ENCODE results near the gene TRAPPC1. TPM values are rescaled to one million over a fixed set of nuclear protein-coding genes. Genes with fewer than 3 reads are reported as not detected.
A peak's percentile ranks its signal among the peaks of the same experiment; 100 is the strongest.

TRAPPC1 gene
- total RNA-seq, 1 experiment from 2014 or later, result 26.4 TPM

DNA sequence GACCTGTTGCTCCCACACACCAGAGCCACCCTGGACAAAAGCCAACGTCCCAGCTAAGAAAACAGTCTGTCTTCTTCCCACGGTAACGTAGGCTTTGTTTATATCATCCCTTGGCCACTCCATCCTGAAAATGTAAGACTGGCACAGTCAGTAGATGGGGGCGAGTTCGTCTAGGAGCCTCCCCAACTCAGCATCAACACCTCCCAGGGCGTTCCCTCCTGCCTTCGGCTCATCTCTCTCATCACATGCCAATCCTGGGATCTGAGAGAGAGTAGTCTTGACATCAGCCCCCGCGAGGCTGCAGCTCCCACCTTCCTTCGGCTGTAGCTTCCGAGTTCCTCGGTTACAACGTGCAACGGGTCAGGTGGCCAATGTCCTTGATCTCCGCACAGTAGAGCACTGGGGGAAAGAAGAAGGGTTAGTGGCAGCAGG is 16.6 kb downstream of the TRAPPC1 start:
- POLR2A ChIA-PET (ENCODE audit: unreplicated experiment), result no interaction called here
- ATAC-seq, result peak; percentile 41

DNA sequence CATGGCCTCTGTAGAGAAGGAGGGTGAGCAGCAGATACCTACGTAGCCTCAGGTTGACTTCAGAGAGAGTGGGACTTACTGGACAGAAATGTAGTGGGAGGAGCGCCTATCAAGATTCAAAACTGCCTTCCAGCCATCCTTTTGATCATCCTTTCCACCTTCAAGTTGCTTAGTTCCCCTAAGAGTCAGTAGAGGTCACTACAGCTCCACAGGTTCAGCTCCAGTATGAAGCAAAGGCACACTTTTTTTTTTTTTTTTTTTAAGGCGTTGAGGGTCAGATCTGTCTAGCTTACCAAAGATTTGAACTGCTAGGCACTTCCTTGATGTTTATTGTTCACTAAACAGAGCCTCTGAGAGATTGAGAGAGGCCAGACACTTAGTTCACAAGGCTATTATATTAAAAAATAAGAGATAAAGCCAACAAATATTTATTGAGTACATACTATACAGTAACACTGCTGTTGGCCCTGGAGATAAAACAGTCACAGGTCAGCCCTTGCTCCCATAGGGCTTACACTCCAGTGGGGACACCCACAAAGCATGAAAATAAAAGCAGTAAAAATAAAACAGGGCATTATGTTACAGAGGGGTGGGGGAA is 18.7 kb downstream of the TRAPPC1 start:
- Histone ChIP-seq H3K4me1 (ENCODE audit: insufficient read depth, low read length) (peaks cover 17% of the 10 kb centered on the region), H3K27me3 (ENCODE audit: low read length) (no peaks in the 10 kb centered on the region), H3K9me3 (ENCODE audit: low read length) (no peaks in the 10 kb centered on the region), H2AFZ (ENCODE audit: low read length) (no peak overlapping the region), H3K9me2 (replicated peaks; ENCODE audit: low read length) (no peaks in the 10 kb centered on the region), H3K27ac (ENCODE audit: low read length) (no peak overlapping the region), H3K4me3 (ENCODE audit: low read length) (no peak overlapping the region), H3K79me2 (ENCODE audit: low read length) (no peaks in the 10 kb centered on the region), H3K4me2 (ENCODE audit: low read length) (no peak overlapping the region), H3F3A (ENCODE audit: low read length, unreplicated experiment) (no peaks in the 10 kb centered on the region), H3K9ac (ENCODE audit: low read length) (no peak overlapping the region), H4K20me1 (ENCODE audit: low read length) (no peaks in the 10 kb centered on the region), H3K36me3 (ENCODE audit: low read depth, low read length) (no peaks in the 10 kb centered on the region; the same call in 1 of the 2 replicates)
- no peak for TF ChIP-seq EZH2 (IDR thresholded peaks at IDR 0.05; ENCODE audit: low read length, unreplicated experiment)
- TF ChIP-seq, protein P1, sequence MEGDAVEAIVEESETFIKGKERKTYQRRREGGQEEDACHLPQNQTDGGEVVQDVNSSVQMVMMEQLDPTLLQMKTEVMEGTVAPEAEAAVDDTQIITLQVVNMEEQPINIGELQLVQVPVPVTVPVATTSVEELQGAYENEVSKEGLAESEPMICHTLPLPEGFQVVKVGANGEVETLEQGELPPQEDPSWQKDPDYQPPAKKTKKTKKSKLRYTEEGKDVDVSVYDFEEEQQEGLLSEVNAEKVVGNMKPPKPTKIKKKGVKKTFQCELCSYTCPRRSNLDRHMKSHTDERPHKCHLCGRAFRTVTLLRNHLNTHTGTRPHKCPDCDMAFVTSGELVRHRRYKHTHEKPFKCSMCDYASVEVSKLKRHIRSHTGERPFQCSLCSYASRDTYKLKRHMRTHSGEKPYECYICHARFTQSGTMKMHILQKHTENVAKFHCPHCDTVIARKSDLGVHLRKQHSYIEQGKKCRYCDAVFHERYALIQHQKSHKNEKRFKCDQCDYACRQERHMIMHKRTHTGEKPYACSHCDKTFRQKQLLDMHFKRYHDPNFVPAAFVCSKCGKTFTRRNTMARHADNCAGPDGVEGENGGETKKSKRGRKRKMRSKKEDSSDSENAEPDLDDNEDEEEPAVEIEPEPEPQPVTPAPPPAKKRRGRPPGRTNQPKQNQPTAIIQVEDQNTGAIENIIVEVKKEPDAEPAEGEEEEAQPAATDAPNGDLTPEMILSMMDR (conservative IDR thresholded peaks at IDR 0.05; ENCODE audit: low read depth, low read length), result peak; percentile 72
- no peak for TF ChIP-seq EZH2phosphoT487 (IDR thresholded peaks at IDR 0.05; ENCODE audit: borderline replicate concordance, low read length)
- ATAC-seq (peak; percentile 23), DNase-seq (peak; percentile 73)
- no TSS peak for BruUV-seq (replicated peaks)
- ChIA-PET CTCF (interaction anchor here (0.6 to 1.1 kb wide), 11 partner anchors 13 to 1735 kb away, joined by 3 to 15 read pairs (median 5); no protein-coding TSS in a partner anchor), POLR2A (ENCODE audit: unreplicated experiment) (no interaction called here)
- intact Hi-C loops (cut with micrococcal nuclease), result loop anchor here (1.0 kb wide), 2 partner anchors 128 to 144 kb away; no protein-coding TSS in a partner anchor

More for the DNA sequence above, 16.6 kb downstream of the TRAPPC1 start:
- Histone ChIP-seq H3K4me1 (ENCODE audit: insufficient read depth, low read length) (peaks cover 17% of the 10 kb centered on the region), H3K9ac (ENCODE audit: low read length) (peak overlapping the region; percentile 37), H4K20me1 (ENCODE audit: low read length) (no peaks in the 10 kb centered on the region), H3K27me3 (ENCODE audit: low read length) (no peaks in the 10 kb centered on the region), H3K4me2 (ENCODE audit: low read length) (peak overlapping the region; percentile 96), H3K36me3 (ENCODE audit: low read depth, low read length) (no peaks in the 10 kb centered on the region; the same call in 1 of the 2 replicates), H3K9me2 (replicated peaks; ENCODE audit: low read length) (no peaks in the 10 kb centered on the region), H3K4me3 (ENCODE audit: low read length) (peak overlapping the region; percentile 69), H3F3A (ENCODE audit: low read length, unreplicated experiment) (no peaks in the 10 kb centered on the region), H2AFZ (ENCODE audit: low read length) (peak overlapping the region; percentile 81), H3K9me3 (ENCODE audit: low read length) (no peaks in the 10 kb centered on the region), H3K79me2 (ENCODE audit: low read length) (no peaks in the 10 kb centered on the region), H3K27ac (ENCODE audit: low read length) (no peak overlapping the region)
- TF ChIP-seq, protein P1 (conservative IDR thresholded peaks at IDR 0.05; ENCODE audit: low read depth, low read length), result no peak
- TF ChIP-seq EZH2phosphoT487 (IDR thresholded peaks at IDR 0.05; ENCODE audit: borderline replicate concordance, low read length) (no peak), EZH2 (IDR thresholded peaks at IDR 0.05; ENCODE audit: low read length, unreplicated experiment) (no peak)
- intact Hi-C loops (cut with micrococcal nuclease), result loop anchor here (1.0 kb wide), 1 partner anchor 73 kb away; no protein-coding TSS in a partner anchor
- peak; percentile 3 for DNase-seq
- CTCF ChIA-PET, result no interaction called here
- BruUV-seq (replicated peaks), result no TSS peak

DNA sequence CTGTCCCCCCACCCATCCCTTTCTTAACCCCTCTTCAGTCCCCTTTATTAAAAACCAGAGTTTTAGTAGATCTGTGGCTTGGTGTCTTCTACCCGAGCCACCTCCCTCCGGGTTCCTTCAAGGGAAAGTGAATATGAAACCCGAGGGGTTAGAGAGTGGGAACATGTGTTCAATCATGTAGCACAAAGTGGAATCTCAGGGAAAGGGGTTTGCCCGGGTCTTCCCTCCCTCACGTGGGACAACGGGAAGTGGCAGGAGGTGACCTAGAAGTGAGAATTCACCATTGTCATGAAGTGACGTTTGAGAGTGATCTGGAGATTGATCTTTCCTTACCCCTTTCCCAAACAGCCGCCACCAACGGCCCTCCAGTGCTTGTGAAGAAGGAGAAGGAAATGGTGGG is 20.6 kb downstream of the TRAPPC1 start:
- Histone ChIP-seq H3K9ac (ENCODE audit: low read length) (no peak overlapping the region), H3K4me3 (ENCODE audit: low read length) (no peak overlapping the region), H3K36me3 (ENCODE audit: low read depth, low read length) (peaks cover 6% of the 10 kb centered on the region; the same call in 1 of the 2 replicates), H2AFZ (ENCODE audit: low read length) (no peak overlapping the region), H3K27me3 (ENCODE audit: low read length) (no peaks in the 10 kb centered on the region), H3K4me1 (ENCODE audit: insufficient read depth, low read length) (peaks cover 15% of the 10 kb centered on the region), H3K9me3 (ENCODE audit: low read length) (no peaks in the 10 kb centered on the region), H3K27ac (ENCODE audit: low read length) (no peak overlapping the region), H3K4me2 (ENCODE audit: low read length) (no peak overlapping the region), H4K20me1 (ENCODE audit: low read length) (no peaks in the 10 kb centered on the region), H3F3A (ENCODE audit: low read length, unreplicated experiment) (no peaks in the 10 kb centered on the region), H3K9me2 (replicated peaks; ENCODE audit: low read length) (no peaks in the 10 kb centered on the region), H3K79me2 (ENCODE audit: low read length) (no peaks in the 10 kb centered on the region)
- DNase-seq, result no peak
- no peak for TF ChIP-seq EZH2 (IDR thresholded peaks at IDR 0.05; ENCODE audit: low read length, unreplicated experiment)
- TF ChIP-seq, protein P1 (conservative IDR thresholded peaks at IDR 0.05; ENCODE audit: low read depth, low read length), result no peak
- no peak for TF ChIP-seq EZH2phosphoT487 (IDR thresholded peaks at IDR 0.05; ENCODE audit: borderline replicate concordance, low read length)
- POLR2A ChIA-PET (ENCODE audit: unreplicated experiment), result no interaction called here
- intact Hi-C loops (cut with micrococcal nuclease), result no loop called here
- CTCF ChIA-PET, result interaction anchor here (0.5 kb wide), 1 partner anchor 59 kb away, joined by 3 read pairs; no protein-coding TSS in a partner anchor
- BruUV-seq (replicated peaks), result no TSS peak
- ATAC-seq, result no peak
